Stimulated activated naive CD8-positive, alpha-beta T cell treated with anti-CD3 and anti-CD28 coated beads, Interleukin-15, amount 100 ng/mL, for 72 hours (primary cell): ENCODE measurements around the gene TMEM158.
A peak's percentile ranks its signal among the peaks of the same experiment; 100 is the strongest.

ENCODE experiments used
- ATAC-seq: fragments of 150-1000 bp; cut with Tn5 transposase; 2 replicates; pipeline ENCODE4 v1.10.0; 2021; ENCODE audit warnings: mild to moderate bottlenecking, moderate library complexity
- DNase-seq, 2 donors: peaks; one replicate each; pipeline ENCODE4 v3.0.0; 2021 to 2022
- H3K27ac Mint-ChIP-seq, 2 donors: one replicate each; pipeline ENCODE4 v1.8.0; 2022; ENCODE audit warnings: mild to moderate bottlenecking in 2 of 2, mixed read lengths in 2 of 2, moderate library complexity in 2 of 2
- H3K27me3 Mint-ChIP-seq: one replicate; pipeline ENCODE4 v1.8.0; 2022; ENCODE audit warnings: mixed read lengths
- H3K4me1 Mint-ChIP-seq: one replicate; pipeline ENCODE4 v1.8.0; 2022; ENCODE audit warnings: mild to moderate bottlenecking, mixed read lengths
- H3K4me3 Mint-ChIP-seq, 2 donors: one replicate each; pipeline ENCODE4 v1.8.0; 2022; ENCODE audit warnings: mild to moderate bottlenecking in 2 of 2, mixed read lengths in 2 of 2, moderate library complexity in 1 of 2
- H3K9me3 Mint-ChIP-seq, 2 donors: one replicate each; pipeline ENCODE4 v1.8.0; 2022; ENCODE audit warnings: mixed read lengths in 2 of 2

The TMEM158 gene

DNA sequence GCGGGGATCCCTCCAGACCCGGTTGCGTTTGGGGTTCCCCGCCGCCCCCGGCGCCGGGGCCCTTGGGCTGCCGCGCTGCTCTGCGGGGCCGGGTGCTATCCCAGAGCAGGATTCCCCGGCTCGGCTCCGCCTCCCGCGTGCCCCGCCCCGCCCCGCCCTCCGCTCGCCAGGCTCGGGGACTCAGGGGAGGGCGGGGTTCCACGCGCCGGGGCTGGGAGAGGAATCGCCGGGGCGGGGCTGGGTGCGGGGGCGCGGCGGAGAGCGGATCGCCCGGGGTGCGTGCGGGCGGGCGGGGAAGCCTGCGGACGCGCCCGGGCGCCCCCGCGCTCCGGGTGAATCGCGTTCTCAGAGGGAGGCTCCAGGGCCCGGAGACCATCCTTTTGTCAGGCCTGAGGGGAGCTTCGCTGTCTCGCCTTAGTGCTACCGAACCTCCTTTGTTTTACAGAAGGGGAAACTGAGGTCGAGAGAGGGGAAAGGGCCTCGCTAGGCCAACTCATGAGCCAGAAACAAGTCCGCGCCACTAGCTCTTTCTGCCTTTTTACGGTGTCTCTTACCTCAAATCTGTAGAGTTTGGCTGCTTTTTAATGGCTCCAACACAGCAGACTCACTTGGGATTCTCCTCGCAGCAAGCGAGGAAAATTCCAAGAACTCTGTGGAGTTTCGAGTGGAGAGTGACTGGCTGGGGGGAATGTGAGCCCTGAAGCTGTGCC, at the start of gene TMEM158:
Gene TMEM158, minus strand, starts transcription at position 82 of the 710 bp plus-strand sequence. CDS start 260 bp downstream, outside the sequence.
- Mint-ChIP-seq H3K27me3 (peaks cover 89% of the 10 kb centered on the region), H3K4me1 (peaks cover 18% of the 10 kb centered on the region), H3K4me3 (peak within 1 kb of the TSS; percentile 51 to 64), H3K9me3 (no peaks in the 10 kb centered on the region), H3K27ac (no peak within 1 kb of the TSS)
- DNase-seq (peak; percentile 54 to 68), ATAC-seq (peak; percentile 88)

DNA sequence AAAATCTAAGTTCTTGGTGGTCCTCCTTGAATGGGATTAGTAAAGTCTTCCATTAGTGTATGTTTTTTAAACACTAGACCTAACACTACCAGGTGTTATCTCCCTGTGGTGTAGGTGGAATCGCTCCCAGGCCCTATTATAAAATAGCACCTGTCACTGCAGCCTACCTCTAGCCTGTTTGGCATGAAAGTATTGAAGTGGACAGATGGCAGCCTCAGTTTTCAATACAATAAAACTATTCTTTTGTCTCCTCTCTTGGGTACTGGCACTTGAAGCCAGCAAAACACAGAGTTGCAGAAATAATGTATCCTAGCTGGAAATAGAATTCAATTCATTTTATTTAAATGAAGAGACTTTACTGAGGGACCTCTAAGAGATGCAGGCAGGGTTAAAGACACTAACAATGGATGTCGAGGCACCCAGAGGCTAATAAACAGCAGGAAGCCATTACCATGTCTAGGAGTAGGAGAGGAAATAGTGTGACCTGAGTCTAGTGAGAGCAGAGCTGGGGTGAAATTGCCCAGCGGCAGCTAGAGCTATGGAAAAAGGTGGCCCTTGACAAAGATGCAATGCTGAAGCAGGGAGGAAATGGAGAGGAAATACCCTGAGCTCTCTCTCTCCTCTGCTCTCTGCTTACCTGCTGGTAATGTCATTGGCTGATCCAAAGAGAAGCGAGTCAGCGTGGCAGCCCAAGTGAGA, 49.1 kb upstream of the TMEM158 start:
- H3K9me3 Mint-ChIP-seq, result peaks cover 28 to 32% of the 10 kb centered on the region in 2 donors
- H3K27ac Mint-ChIP-seq, result no peak overlapping the region
- peaks cover 8% of the 10 kb centered on the region for H3K27me3 Mint-ChIP-seq
- H3K4me1 Mint-ChIP-seq, result no peaks in the 10 kb centered on the region
- ATAC-seq (no peak), DNase-seq (no peak)
- H3K4me3 Mint-ChIP-seq, result no peak overlapping the region

DNA sequence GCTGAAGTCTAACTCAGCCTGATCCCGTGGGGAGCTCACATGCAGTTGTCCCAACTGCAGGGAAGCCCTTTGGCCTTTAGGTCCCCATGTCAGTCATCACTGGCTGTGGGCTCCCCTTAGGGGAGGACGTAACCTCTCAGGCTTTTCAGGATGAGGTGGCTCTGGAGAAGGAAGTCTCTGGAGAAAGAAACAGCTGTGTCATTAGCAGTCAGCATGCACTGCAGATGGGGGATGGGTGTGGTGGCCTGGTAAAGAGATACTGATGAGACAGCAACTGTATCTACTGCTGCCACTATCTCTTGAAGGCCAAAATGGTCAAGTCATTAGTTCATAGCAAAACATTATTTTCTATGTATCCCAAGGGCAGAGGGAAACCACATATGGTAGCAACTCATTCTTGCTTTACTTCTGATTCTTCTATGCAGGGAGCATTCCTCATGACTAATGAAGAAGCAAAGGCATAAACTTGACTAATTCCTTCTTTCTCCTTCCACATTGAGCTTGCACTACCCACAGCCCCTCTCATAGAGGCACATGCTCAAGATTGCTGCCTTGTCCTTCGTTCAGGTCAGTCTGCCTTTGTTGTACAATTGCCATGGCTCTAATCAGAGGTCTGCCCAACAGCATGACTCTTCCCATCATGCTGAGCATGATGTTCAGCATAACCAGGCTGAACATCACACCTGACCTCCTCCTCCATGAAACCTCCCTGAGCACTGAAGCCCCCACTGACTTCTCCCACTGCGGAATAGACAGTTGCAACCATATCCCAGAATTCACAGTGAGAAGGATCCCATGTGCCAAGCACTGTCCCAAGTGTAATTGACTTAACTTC, 47.8 kb upstream of the TMEM158 start:
- no peak for DNase-seq
- H3K9me3 Mint-ChIP-seq, result peaks cover 24 to 26% of the 10 kb centered on the region in 2 donors

DNA sequence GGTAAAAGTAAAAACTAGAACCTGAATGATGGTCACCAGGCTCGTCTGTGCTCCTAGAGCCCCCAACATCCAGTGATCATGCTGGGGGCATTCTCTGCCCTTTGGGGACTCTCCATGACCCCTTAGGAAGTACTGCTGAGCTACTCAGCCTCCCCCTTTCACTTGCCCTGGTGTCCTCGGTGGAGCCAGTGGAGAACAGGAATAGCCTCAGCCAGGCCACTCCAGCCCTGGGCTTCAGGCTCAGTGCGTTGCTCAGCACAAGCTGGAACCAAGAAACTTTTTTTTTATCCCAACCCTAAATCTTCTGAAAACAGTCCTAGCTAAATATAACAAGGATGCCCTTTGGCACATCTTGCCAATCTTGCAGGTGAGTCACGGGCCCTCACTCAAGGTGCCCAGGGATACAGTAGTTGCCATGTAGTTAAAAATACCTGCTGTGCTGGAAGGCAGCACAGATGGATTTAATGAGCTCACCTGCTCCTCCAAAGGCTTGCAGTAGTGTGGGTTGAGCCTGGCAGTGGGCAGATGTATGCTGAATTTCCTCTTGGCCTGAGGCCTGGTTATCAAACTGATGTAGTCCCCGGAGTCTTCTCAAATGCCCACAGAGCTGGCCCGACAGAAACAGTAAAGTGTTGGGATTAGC, 46.9 kb upstream of the TMEM158 start:
- DNase-seq (no peak), ATAC-seq (no peak)
- Mint-ChIP-seq H3K27me3 (peaks cover 16% of the 10 kb centered on the region), H3K4me3 (no peak overlapping the region), H3K4me1 (no peaks in the 10 kb centered on the region), H3K9me3 (peaks cover 15 to 16% of the 10 kb centered on the region in 2 donors), H3K27ac (no peak overlapping the region)

More for the DNA sequence above, 47.8 kb upstream of the TMEM158 start:
- ATAC-seq, result no peak
- Mint-ChIP-seq H3K4me3 (no peak overlapping the region), H3K27me3 (peaks cover 16% of the 10 kb centered on the region), H3K4me1 (no peaks in the 10 kb centered on the region), H3K27ac (no peak overlapping the region)

DNA sequence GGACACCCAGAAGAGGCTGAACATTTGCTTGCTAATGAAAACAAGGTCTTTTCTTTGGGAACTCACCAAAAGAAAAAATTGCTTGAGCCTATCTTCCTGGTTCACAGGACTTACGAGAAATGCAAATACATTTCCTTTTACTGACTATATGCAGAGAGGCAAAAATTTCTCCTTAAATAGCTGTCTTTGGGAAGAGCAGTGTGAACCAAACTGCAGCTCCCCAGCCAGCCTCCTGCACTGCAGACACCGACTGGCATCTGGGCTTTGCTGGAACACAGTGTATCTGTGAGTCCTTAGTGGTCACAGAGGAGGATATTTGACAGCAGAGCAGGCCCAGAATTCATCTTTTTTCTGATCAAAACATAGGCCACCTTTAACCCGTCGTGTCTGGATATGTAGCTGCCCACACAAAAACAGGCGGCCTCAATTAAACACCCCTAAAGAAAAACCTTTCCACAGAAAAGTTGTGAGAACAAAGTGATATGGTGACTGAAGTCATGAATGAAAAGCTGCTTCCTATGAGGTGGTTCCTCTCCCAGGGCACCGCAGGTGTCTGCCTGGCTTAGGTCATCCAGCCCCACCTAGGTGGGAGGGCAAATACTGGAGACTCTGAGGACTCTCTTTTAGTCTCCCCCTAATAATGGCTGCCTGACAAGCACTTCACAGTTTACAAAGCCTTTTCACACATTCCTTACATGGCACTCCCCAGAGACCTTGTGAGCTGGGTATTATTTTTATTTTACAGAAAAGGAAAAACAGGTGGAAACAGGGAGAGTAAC, 46.1 kb upstream of the TMEM158 start:
- no peak for DNase-seq
- peaks cover 9 to 10% of the 10 kb centered on the region in 2 donors for H3K9me3 Mint-ChIP-seq
- peaks cover 16% of the 10 kb centered on the region for H3K27me3 Mint-ChIP-seq
- no peak overlapping the region for H3K4me3 Mint-ChIP-seq
- ATAC-seq, result no peak
- H3K4me1 Mint-ChIP-seq, result no peaks in the 10 kb centered on the region
- H3K27ac Mint-ChIP-seq, result no peak overlapping the region

DNA sequence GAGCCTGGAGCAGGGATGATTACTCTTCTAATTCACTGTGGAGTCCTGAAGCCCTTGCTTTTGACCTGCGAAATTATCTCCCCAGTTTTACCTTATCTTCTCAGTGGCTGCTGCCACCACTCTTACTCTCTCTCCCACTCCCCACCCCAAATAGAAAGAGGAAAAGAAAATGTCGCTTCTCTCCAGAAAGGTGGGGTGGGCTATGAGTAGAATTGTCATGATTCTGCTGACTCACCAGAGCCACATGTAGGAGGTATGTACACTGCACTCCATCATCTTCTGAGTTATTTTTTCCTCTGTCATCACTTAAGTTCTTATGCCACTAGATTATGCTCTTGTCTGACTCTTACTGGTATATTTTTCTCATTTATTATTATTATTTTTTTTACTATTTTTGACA, 43.9 kb upstream of the TMEM158 start:
- Mint-ChIP-seq H3K9me3 (no peaks in the 10 kb centered on the region), H3K27ac (no peak overlapping the region), H3K27me3 (peaks cover 8% of the 10 kb centered on the region), H3K4me1 (no peaks in the 10 kb centered on the region), H3K4me3 (no peak overlapping the region)
- no peak for DNase-seq
- ATAC-seq, result no peak

DNA sequence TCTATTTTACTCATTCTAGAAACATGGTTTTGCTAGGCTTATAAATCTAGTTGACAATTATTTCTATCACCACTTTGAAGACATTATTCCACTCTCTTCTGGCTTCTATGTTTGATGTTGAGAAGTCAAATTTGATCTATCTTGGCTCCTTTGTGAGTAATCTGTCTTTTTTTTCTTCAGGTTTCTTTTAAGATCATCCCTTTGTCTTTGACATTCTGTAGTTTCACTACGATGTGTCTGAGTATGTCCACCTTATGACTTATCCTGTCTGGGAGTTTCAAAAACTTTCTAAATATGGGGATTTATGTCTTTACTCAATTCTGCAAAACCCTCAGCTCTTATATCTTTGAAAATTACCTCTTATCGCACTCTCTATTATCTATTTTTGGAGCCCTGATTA, 41.0 kb upstream of the TMEM158 start:
- no peak overlapping the region for H3K4me3 Mint-ChIP-seq
- peak overlapping the region in 1 of 2 donors; percentile 35 for H3K27ac Mint-ChIP-seq
- no peaks in the 10 kb centered on the region for H3K4me1 Mint-ChIP-seq
- H3K27me3 Mint-ChIP-seq, result peaks cover 8% of the 10 kb centered on the region
- no peak for ATAC-seq
- no peak for DNase-seq
- H3K9me3 Mint-ChIP-seq, result no peaks in the 10 kb centered on the region

DNA sequence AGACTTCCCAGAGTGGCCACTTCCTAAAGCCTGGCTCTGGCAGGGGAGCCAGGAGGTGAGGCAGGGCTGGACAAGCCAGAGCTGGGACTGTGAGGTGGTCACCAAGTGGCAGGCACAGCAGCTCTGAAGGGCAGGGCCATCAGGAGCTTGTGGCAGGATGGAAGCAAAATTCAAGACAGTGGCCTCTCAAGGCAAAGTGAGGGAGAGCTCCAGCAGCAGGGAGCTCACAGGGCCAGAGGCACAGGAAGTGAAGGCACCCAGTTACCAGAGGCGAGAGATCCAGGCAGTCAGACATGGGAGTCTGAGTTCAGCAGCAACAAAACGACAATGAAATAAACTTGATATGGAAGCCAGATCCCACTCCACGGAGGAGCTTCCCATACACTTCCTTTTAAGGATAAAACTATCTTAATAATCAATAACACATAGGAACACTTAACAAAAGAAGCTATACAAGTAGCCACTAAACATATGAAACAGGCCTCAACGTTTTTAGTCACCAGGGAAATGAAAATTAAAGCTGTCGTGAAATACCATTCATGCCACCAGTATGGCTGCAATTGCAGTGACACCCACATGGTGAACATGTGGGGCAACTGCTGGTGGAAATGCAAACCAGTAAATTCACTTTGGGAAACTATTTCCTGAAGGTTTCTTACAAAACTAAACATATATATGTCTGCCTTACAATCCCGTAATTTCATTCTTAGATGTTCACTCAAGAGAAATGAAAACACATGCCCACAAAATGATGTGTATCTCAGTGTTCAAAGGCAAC, 35.4 kb upstream of the TMEM158 start:
- H3K9me3 Mint-ChIP-seq, result no peaks in the 10 kb centered on the region

DNA sequence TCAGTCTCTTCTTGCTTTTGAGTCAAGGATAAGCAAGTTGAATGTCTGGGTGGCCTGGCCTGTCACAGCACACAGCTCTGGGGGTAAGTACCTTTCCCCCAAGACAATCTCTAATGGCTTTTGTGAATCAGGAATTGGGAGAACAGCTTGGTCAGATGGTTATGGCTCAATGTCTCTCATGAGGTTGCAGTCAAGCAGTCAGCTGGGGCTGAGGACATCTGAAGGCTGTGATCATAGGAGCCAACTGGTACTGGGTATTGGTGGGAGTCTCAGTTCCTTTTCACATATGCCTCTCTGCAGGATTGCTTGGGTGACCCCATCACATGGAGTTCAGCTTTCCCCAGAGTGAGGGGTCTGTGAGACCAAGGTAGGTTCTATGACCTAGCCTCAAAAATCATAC, 33.0 kb upstream of the TMEM158 start:
- Mint-ChIP-seq H3K9me3 (no peaks in the 10 kb centered on the region), H3K4me1 (no peaks in the 10 kb centered on the region), H3K27me3 (no peaks in the 10 kb centered on the region), H3K4me3 (no peak overlapping the region), H3K27ac (peak overlapping the region in 1 of 2 donors; percentile 49)
- no peak for DNase-seq
- ATAC-seq, result no peak

More for the DNA sequence above, 35.4 kb upstream of the TMEM158 start:
- no peaks in the 10 kb centered on the region for H3K4me1 Mint-ChIP-seq
- no peaks in the 10 kb centered on the region for H3K27me3 Mint-ChIP-seq
- ATAC-seq, result no peak
- no peak overlapping the region for H3K4me3 Mint-ChIP-seq
- no peak overlapping the region for H3K27ac Mint-ChIP-seq
- DNase-seq, result no peak

DNA sequence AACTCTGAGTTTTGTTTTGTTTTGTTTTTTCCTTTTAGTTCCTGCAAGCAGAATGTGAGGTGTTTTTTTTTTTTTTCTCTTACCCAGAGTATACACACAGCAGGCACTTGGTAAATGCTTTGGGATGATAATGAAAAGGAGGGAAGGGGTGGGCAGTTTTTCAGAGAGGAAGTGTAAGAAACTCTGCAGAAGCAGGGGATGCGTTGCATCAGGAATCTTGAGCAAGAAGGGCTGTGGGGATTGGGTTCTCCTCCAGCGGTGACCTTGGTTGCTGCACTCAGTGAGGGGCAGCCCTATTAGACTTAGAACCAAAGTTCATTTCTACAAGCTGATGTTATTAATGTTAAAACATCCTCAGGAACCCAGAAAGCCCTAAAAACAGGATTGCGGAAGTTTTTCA, 32.2 kb upstream of the TMEM158 start:
- ATAC-seq (no peak), DNase-seq (no peak)
- Mint-ChIP-seq H3K27me3 (no peaks in the 10 kb centered on the region), H3K9me3 (no peaks in the 10 kb centered on the region), H3K4me1 (no peaks in the 10 kb centered on the region), H3K27ac (no peak overlapping the region), H3K4me3 (no peak overlapping the region)

DNA sequence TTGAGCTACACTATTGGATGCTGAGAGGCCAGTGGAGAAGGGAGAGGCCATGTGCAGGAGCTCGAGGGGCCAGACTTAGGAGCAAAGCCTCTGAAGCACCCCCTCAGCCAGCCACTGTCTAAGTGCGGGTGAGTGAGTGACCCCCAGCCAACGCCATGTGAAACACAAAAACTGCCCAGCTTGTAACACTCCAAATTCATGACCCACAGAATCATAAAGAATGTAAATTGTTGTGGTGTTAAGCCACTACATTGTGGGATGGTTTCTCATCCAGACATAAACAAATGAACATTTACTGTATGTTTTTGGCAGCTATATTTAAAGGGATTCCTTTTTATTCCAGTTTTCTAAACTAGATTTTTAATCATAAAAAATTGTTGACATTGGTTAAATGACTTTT, 27.2 kb upstream of the TMEM158 start:
- H3K27me3 Mint-ChIP-seq, result no peaks in the 10 kb centered on the region
- no peak for ATAC-seq

DNA sequence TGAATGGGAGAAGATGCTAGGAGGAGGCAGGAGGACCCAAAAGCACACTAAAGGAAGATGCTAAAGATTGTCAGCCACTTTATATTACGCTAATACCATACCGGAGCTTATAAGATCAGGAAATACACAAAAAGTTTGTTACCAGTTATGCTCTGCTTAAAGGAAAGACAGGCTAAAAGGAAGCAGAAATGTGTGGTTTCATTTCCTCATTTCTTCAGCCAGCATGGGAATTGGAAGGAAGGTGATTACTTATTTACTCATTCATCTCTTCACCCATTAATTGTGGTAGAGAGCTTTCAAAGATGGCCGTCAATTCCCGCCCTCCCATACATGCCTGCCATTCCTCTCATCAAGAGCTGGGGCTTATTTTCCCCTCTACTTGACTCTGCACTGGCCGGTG, 26.7 kb upstream of the TMEM158 start:
- H3K9me3 Mint-ChIP-seq, result no peaks in the 10 kb centered on the region
- DNase-seq (no peak), ATAC-seq (no peak)
- H3K27ac Mint-ChIP-seq, result no peak overlapping the region
- H3K4me3 Mint-ChIP-seq, result no peak overlapping the region
- H3K27me3 Mint-ChIP-seq, result no peaks in the 10 kb centered on the region
- H3K4me1 Mint-ChIP-seq, result no peaks in the 10 kb centered on the region

More for the DNA sequence above, 27.2 kb upstream of the TMEM158 start:
- H3K9me3 Mint-ChIP-seq, result no peaks in the 10 kb centered on the region
- no peak overlapping the region for H3K27ac Mint-ChIP-seq
- H3K4me1 Mint-ChIP-seq, result no peaks in the 10 kb centered on the region
- DNase-seq, result no peak
- H3K4me3 Mint-ChIP-seq, result no peak overlapping the region

DNA sequence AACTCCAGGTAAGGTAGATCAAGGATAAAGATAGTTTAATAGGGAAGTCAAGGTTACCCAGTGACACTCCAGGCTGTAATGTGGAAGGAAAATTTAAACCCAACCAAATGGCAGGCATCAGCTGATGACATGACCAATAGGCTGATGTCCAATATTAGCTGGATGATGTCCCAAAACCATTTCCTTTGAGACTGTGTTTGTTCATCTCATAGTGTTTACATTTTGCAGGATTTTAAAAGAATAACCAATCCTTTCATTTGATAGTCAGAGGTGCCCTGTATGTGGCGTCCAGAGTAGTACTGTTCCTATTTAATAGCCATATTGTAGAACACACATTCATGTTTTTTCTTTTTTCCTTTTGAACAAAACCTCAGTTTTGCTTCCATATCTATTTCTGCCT, 23.3 kb upstream of the TMEM158 start:
- no peak overlapping the region for H3K27ac Mint-ChIP-seq
- DNase-seq, result no peak

DNA sequence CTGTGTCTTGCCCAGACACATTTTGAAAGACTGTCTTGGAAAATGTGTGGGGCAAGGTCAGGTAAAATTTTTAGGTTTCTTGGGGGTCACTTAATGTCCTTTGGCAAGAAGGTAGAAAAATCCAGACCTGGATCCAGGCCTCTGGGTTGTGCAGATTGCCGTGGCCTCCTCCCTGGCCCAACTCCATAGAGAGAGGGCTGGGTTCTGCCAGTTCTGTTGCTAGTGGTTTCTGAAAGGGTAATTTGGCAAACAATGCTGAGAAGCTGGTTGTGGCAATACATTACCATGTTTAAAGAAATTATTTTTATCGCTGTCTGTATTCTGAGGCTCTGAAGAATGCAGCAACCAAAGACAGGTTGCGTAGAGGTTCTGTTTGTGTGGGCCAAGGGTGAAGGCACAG, 20.2 kb upstream of the TMEM158 start:
- H3K4me1 Mint-ChIP-seq, result no peaks in the 10 kb centered on the region
- no peak overlapping the region for H3K4me3 Mint-ChIP-seq
- no peak for ATAC-seq
- H3K9me3 Mint-ChIP-seq, result no peaks in the 10 kb centered on the region
- no peak for DNase-seq
- peaks cover 11% of the 10 kb centered on the region for H3K27me3 Mint-ChIP-seq
- H3K27ac Mint-ChIP-seq, result peak overlapping the region in 1 of 2 donors; percentile 32

More for the DNA sequence above, 23.3 kb upstream of the TMEM158 start:
- no peak for ATAC-seq
- no peaks in the 10 kb centered on the region for H3K9me3 Mint-ChIP-seq
- H3K4me1 Mint-ChIP-seq, result no peaks in the 10 kb centered on the region
- H3K27me3 Mint-ChIP-seq, result peaks cover 2% of the 10 kb centered on the region
- no peak overlapping the region for H3K4me3 Mint-ChIP-seq
